Common myeloid progenitor, CD34-positive (primary cell): Measurements from ENCODE around the gene PLEKHA5.

Experiments
- CTCF ChIA-PET: fragments of 350-600 bp; sonication (Branson Sonifier 250); formaldehyde crosslinking; loops from one replicate; lab custom pipeline; 2021; ENCODE audit warnings: antibody characterized with exemption; lab: Charles Lee
- POLR2A ChIA-PET: fragments of 350-600 bp; sonication (Branson Sonifier 250); formaldehyde crosslinking; loops from one replicate; lab custom pipeline; 2021; ENCODE audit warnings: antibody characterized with exemption; lab: Charles Lee
- DNase-seq, 3 donors: peaks; one replicate each; pipeline versions ENCODE4 v3.0.0 to v3.0.0-alpha.2; 2013
- H3K27ac ChIP-seq, 2 experiments: 1 replicate in 1 of 2; 2 replicates in 1 of 2; pipeline ENCODE4 v1.7.0; 2013; ENCODE audit warnings: inconsistent platforms in 2 of 2, low read length in 2 of 2, mild to moderate bottlenecking in 2 of 2, low read depth in 1 of 2, moderate library complexity in 1 of 2; ENCODE audit not compliant: severe bottlenecking in 2 of 2, insufficient read depth in 1 of 2, poor library complexity in 1 of 2
- H3K27me3 ChIP-seq, 5 experiments: replicated peaks in 2 of 5; 1 replicate in 3 of 5; 2 replicates in 2 of 5; pipeline versions ENCODE4 v1.6.1 to v1.7.0; 2013; ENCODE audit warnings: low read length in 4 of 5, mild to moderate bottlenecking in 2 of 5, moderate library complexity in 2 of 5, inconsistent platforms in 1 of 5; ENCODE audit not compliant: insufficient read depth in 5 of 5, control insufficient read depth in 4 of 5
- H3K36me3 ChIP-seq, 4 experiments: 1 replicate in 2 of 4; 2 replicates in 2 of 4; pipeline versions ENCODE4 v1.6.1 to v1.7.0; 2013; ENCODE audit warnings: low read length in 3 of 4, control low read depth in 1 of 4, mild to moderate bottlenecking in 1 of 4; ENCODE audit not compliant: control insufficient read depth in 4 of 4, insufficient read depth in 4 of 4
- H3K4me1 ChIP-seq, 4 experiments: 1 replicate in 3 of 4; 2 replicates in 1 of 4; pipeline versions ENCODE4 v1.6.1 to v1.7.1; 2013; ENCODE audit warnings: low read length in 3 of 4, mild to moderate bottlenecking in 3 of 4, control low read depth in 1 of 4, inconsistent platforms in 1 of 4, moderate library complexity in 1 of 4; ENCODE audit not compliant: control insufficient read depth in 4 of 4, insufficient read depth in 4 of 4; ENCODE audit errors: control extremely low read depth in 1 of 4
- H3K4me3 ChIP-seq, 7 experiments: 1 replicate in 4 of 7; 2 replicates in 3 of 7; pipeline versions ENCODE4 v1.5.1 to v1.7.0; 2013; ENCODE audit warnings: mild to moderate bottlenecking in 7 of 7, low read length in 6 of 7, moderate library complexity in 6 of 7, inconsistent platforms in 2 of 7, low read depth in 2 of 7, control low read depth in 1 of 7; ENCODE audit not compliant: insufficient read depth in 4 of 7, control insufficient read depth in 1 of 7; ENCODE audit errors: extremely low read depth in 1 of 7
- H3K9me3 ChIP-seq, 5 experiments: 1 replicate in 4 of 5; 2 replicates in 1 of 5; pipeline versions ENCODE4 v1.6.1 to v1.7.1; 2013; ENCODE audit warnings: low read length in 4 of 5, mild to moderate bottlenecking in 2 of 5, inconsistent platforms in 1 of 5, low read depth in 1 of 5, moderate library complexity in 1 of 5; ENCODE audit not compliant: control insufficient read depth in 4 of 5, insufficient read depth in 2 of 5; ENCODE audit errors: control extremely low read depth in 1 of 5
- WGBS: methylation state at CpG from one replicate; pipeline ENCODE4 v1.1.5; 2013; ENCODE audit not compliant: insufficient coverage; 5-methylcytosine and 5-hydroxymethylcytosine counted together

PLEKHA5 gene

GRCh38 chr12:19217446-19217845, 87.9 kb downstream of the PLEKHA5 start:
- no peak overlapping the region for H3K4me3 ChIP-seq
- H3K9me3 ChIP-seq = no peaks in the 10 kb centered on the region
- DNase-seq = no peak
- WGBS = 100% methylated on average over 3 of the region's 3 CpGs
- no peaks in the 10 kb centered on the region for H3K27me3 ChIP-seq
- ChIA-PET POLR2A (no interaction called here), CTCF (interaction anchor here (0.6 to 1.1 kb wide), 4 partner anchors 10 to 559 kb away, joined by 3 read pairs; no protein-coding TSS in a partner anchor)
- H3K36me3 ChIP-seq = no peaks in the 10 kb centered on the region
- H3K27ac ChIP-seq = no peak overlapping the region
- H3K4me1 ChIP-seq = no peaks in the 10 kb centered on the region

GRCh38 chr12:19220205-19220604, 90.7 kb downstream of the PLEKHA5 start:
- DNase-seq = peak in 2 of 3 donors; percentile 49 to 59
- H3K27ac ChIP-seq = no peak overlapping the region

GRCh38 chr12:19220852-19221466, 91.4 kb downstream of the PLEKHA5 start:
- no peaks in the 10 kb centered on the region for H3K9me3 ChIP-seq
- ChIA-PET POLR2A (interaction anchor here (0.9 kb wide), 1 partner anchor 22 kb away, joined by 3 read pairs; no protein-coding TSS in a partner anchor), CTCF (interaction anchor here (1.2 to 3.6 kb wide), 2 partner anchors 34 to 35 kb away, joined by 4 to 12 read pairs; no protein-coding TSS in a partner anchor)
- H3K4me3 ChIP-seq = no peak overlapping the region
- H3K4me1 ChIP-seq = no peaks in the 10 kb centered on the region
- no peaks in the 10 kb centered on the region for H3K27me3 ChIP-seq
- 100% methylated on average over 1 of the region's 2 CpGs for WGBS
- H3K36me3 ChIP-seq = no peaks in the 10 kb centered on the region
- no peak overlapping the region for H3K27ac ChIP-seq
- DNase-seq = no peak

More at GRCh38 chr12:19220205-19220604, 90.7 kb downstream of the PLEKHA5 start:
- WGBS = no CpG with 5 or more reads among the region's 3 CpGs
- ChIA-PET CTCF (interaction anchor here (1.2 kb wide), 1 partner anchor 34 kb away, joined by 4 read pairs; no protein-coding TSS in a partner anchor), POLR2A (interaction anchor here (0.9 kb wide), 1 partner anchor 23 kb away, joined by 3 read pairs; no protein-coding TSS in a partner anchor)
- no peaks in the 10 kb centered on the region for H3K9me3 ChIP-seq
- no peak overlapping the region for H3K4me3 ChIP-seq
- H3K4me1 ChIP-seq = no peaks in the 10 kb centered on the region
- no peaks in the 10 kb centered on the region for H3K36me3 ChIP-seq
- H3K27me3 ChIP-seq = no peaks in the 10 kb centered on the region

- H3K4me1 ChIP-seq = no peaks in the 10 kb centered on the region
- DNase-seq = no peak
- no peaks in the 10 kb centered on the region for H3K36me3 ChIP-seq
- WGBS = 90% methylated on average over 2 of the region's 3 CpGs
- H3K4me3 ChIP-seq = no peak overlapping the region
- ChIA-PET CTCF (interaction anchor here (0.7 to 3.6 kb wide), 14 partner anchors 12 to 961 kb away, joined by 3 to 12 read pairs (median 4); no protein-coding TSS in a partner anchor), POLR2A (no interaction called here)
- peaks cover 0 to 3% (median 0%) of the 10 kb centered on the region in 5 experiments for H3K9me3 ChIP-seq
- no peaks in the 10 kb centered on the region for H3K27me3 ChIP-seq
- no peak overlapping the region for H3K27ac ChIP-seq
Measured at GRCh38 chr12:19222558-19222957, 93.0 kb downstream of the PLEKHA5 start.

- H3K4me3 ChIP-seq = no peak overlapping the region
- H3K27me3 ChIP-seq = no peaks in the 10 kb centered on the region
- CTCF ChIA-PET = interaction anchor here (0.7 to 3.6 kb wide), 16 partner anchors 11 to 961 kb away, joined by 3 to 12 read pairs (median 3); no protein-coding TSS in a partner anchor
- DNase-seq = peak; percentile 20 to 69 (median 62)
- H3K27ac ChIP-seq = no peak overlapping the region
- POLR2A ChIA-PET = no interaction called here
- WGBS = no CpG with 5 or more reads among the region's 3 CpGs
- H3K36me3 ChIP-seq = no peaks in the 10 kb centered on the region
- peaks cover 0 to 3% (median 0%) of the 10 kb centered on the region in 5 experiments for H3K9me3 ChIP-seq
- H3K4me1 ChIP-seq = no peaks in the 10 kb centered on the region
Measured at GRCh38 chr12:19223018-19223417, 93.5 kb downstream of the PLEKHA5 start.

- ChIA-PET CTCF (interaction anchor here (0.6 to 3.6 kb wide), 14 partner anchors 11 to 65 kb away, joined by 3 to 12 read pairs (median 3); no protein-coding TSS in a partner anchor), POLR2A (no interaction called here)
- Histone ChIP-seq H3K36me3 (no peaks in the 10 kb centered on the region), H3K4me1 (no peaks in the 10 kb centered on the region), H3K27ac (no peak overlapping the region), H3K9me3 (peaks cover 0 to 3% (median 0%) of the 10 kb centered on the region in 5 experiments), H3K4me3 (no peak overlapping the region), H3K27me3 (no peaks in the 10 kb centered on the region)
- no peak for DNase-seq
- WGBS = no CpG with 5 or more reads among the region's 1 CpG
Measured at GRCh38 chr12:19223695-19224094, 94.2 kb downstream of the PLEKHA5 start.

- Histone ChIP-seq H3K9me3 (peaks cover 0 to 3% (median 0%) of the 10 kb centered on the region in 5 experiments), H3K4me1 (no peaks in the 10 kb centered on the region), H3K4me3 (no peak overlapping the region), H3K27ac (no peak overlapping the region), H3K36me3 (no peaks in the 10 kb centered on the region), H3K27me3 (no peaks in the 10 kb centered on the region)
- 83% methylated on average over 1 of the region's 3 CpGs for whole genome bisulfite sequencing
- no peak for DNase-seq
- ChIA-PET CTCF (interaction anchor here (0.5 to 2.5 kb wide), 2 partner anchors 25 to 1296 kb away, joined by 3 to 7 read pairs; no protein-coding TSS in a partner anchor), POLR2A (no interaction called here)
Measured at GRCh38 chr12:19224746-19225145, 95.2 kb downstream of the PLEKHA5 start.
